Ishikawa (cell line): ENCODE measurements around the gene ZSCAN20.

Source experiments
- CEBPB ChIP-seq: IDR thresholded peaks from 2 replicates; pipeline ENCODE4 v1.6.1; 2012
- CREB1 ChIP-seq: IDR thresholded peaks from 2 replicates; pipeline ENCODE4 v1.6.1; 2012; ENCODE audit warnings: low read depth
- EGR1 ChIP-seq: IDR thresholded peaks from 2 replicates; pipeline ENCODE4 v1.6.1; 2012
- EP300 ChIP-seq: IDR thresholded peaks from 2 replicates; pipeline ENCODE4 v1.6.1; 2012; ENCODE audit warnings: borderline replicate concordance
- FOXM1 ChIP-seq: IDR thresholded peaks from 2 replicates; pipeline ENCODE4 v1.6.1; 2012; ENCODE audit warnings: low read depth, borderline replicate concordance
- NFIC ChIP-seq: IDR thresholded peaks from 2 replicates; pipeline ENCODE4 v1.6.1; 2012
- TAF1 ChIP-seq: IDR thresholded peaks from 2 replicates; pipeline ENCODE4 v1.6.1; 2012; ENCODE audit warnings: low read depth, mild to moderate bottlenecking
- TEAD4 ChIP-seq: IDR thresholded peaks from 2 replicates; pipeline ENCODE4 v1.6.1; 2012
- YY1 ChIP-seq: IDR thresholded peaks from 2 replicates; pipeline ENCODE4 v1.6.1; 2012; ENCODE audit warnings: low read depth
- ZBTB7A ChIP-seq: IDR thresholded peaks from 2 replicates; pipeline ENCODE4 v1.6.1; 2012; ENCODE audit warnings: low read depth
- TF ChIP-seq, protein P1 (sequence below): IDR thresholded peaks from 2 replicates; pipeline ENCODE4 v1.6.1; 2012; ENCODE audit warnings: low read depth, mild to moderate bottlenecking
- TF ChIP-seq, protein P2 (sequence below): IDR thresholded peaks from 2 replicates; pipeline ENCODE4 v1.6.1; 2012

DNA sequence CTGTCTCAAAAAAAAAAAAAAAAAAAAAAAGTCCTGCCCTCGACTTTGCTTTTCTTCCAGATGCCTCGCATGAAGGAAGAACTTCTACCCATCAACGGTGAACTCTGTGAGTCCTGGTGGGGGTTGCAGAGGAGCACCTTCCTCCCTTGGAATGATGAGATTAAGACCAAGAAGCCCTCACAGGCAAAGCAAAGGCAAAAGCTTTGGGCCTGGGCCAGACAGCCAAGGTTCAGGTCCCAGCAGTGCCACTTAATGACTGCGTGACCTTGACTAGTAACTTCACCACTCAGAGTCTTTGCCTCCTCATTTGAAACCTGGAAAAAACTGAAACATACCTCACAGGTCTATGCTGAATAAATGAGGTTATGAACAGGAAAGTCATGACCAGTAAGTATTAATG is 55.5 kb downstream of the ZSCAN20 start:
- TF ChIP-seq, protein P1, sequence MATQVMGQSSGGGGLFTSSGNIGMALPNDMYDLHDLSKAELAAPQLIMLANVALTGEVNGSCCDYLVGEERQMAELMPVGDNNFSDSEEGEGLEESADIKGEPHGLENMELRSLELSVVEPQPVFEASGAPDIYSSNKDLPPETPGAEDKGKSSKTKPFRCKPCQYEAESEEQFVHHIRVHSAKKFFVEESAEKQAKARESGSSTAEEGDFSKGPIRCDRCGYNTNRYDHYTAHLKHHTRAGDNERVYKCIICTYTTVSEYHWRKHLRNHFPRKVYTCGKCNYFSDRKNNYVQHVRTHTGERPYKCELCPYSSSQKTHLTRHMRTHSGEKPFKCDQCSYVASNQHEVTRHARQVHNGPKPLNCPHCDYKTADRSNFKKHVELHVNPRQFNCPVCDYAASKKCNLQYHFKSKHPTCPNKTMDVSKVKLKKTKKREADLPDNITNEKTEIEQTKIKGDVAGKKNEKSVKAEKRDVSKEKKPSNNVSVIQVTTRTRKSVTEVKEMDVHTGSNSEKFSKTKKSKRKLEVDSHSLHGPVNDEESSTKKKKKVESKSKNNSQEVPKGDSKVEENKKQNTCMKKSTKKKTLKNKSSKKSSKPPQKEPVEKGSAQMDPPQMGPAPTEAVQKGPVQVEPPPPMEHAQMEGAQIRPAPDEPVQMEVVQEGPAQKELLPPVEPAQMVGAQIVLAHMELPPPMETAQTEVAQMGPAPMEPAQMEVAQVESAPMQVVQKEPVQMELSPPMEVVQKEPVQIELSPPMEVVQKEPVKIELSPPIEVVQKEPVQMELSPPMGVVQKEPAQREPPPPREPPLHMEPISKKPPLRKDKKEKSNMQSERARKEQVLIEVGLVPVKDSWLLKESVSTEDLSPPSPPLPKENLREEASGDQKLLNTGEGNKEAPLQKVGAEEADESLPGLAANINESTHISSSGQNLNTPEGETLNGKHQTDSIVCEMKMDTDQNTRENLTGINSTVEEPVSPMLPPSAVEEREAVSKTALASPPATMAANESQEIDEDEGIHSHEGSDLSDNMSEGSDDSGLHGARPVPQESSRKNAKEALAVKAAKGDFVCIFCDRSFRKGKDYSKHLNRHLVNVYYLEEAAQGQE, result no peak
- no peak for TF ChIP-seq TEAD4
- TF ChIP-seq, protein P2, sequence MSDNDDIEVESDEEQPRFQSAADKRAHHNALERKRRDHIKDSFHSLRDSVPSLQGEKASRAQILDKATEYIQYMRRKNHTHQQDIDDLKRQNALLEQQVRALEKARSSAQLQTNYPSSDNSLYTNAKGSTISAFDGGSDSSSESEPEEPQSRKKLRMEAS, result no peak
- TF ChIP-seq EP300, result no peak
- no peak for TF ChIP-seq EGR1
- no peak for TF ChIP-seq CEBPB
- TF ChIP-seq CREB1, result no peak
- TF ChIP-seq TAF1, result no peak
- TF ChIP-seq YY1, result no peak
- TF ChIP-seq FOXM1, result no peak
- TF ChIP-seq NFIC, result no peak
- no peak for TF ChIP-seq ZBTB7A
